Measurements from ENCODE around the gene GPR39. TPM values are rescaled to one million over a fixed set of nuclear protein-coding genes. Genes with fewer than 3 reads are reported as not detected.

GPR39 gene
- total RNA-seq, 4 donors from 2014 or later = 0.76 to 1.3 (median 1.2) TPM

GRCh38 chr2:132597831-132598230 is 181.2 kb downstream of the GPR39 start:
- TF ChIP-seq CTCF (IDR thresholded peaks at IDR 0.05) = no peak
- TF ChIP-seq POLR2A (IDR thresholded peaks at IDR 0.05) = no peak
- intact Hi-C loops (cut with DNase I) = no loop called here
- Histone ChIP-seq H3K4me1 (no peaks in the 10 kb centered on the region), H3K4me3 (no peak overlapping the region), H3K9me3 (no peaks in the 10 kb centered on the region), H3K27me3 (no peaks in the 10 kb centered on the region), H3K36me3 (no peaks in the 10 kb centered on the region), H3K27ac (no peak overlapping the region)
- no peak for DNase-seq
- 63 to 78% methylated on average over 1 of the region's 1 CpG for WGBS, 2 donors

- Histone ChIP-seq H3K27me3 (no peaks in the 10 kb centered on the region), H3K9me3 (no peaks in the 10 kb centered on the region), H3K4me1 (no peaks in the 10 kb centered on the region), H3K4me3 (no peak overlapping the region), H3K27ac (no peak overlapping the region), H3K36me3 (no peaks in the 10 kb centered on the region)
- WGBS, 2 donors = 72 to 77% methylated on average over 3 of the region's 3 CpGs
- no peak for TF ChIP-seq CTCF (IDR thresholded peaks at IDR 0.05)
- no peak for TF ChIP-seq POLR2A (IDR thresholded peaks at IDR 0.05)
- no peak for DNase-seq
- intact Hi-C loops (cut with DNase I) = no loop called here
Measured at GRCh38 chr2:132598536-132598935, 181.9 kb downstream of the GPR39 start.

- Histone ChIP-seq H3K36me3 (no peaks in the 10 kb centered on the region), H3K9me3 (no peaks in the 10 kb centered on the region), H3K4me3 (no peak overlapping the region), H3K27ac (no peak overlapping the region), H3K27me3 (no peaks in the 10 kb centered on the region), H3K4me1 (no peaks in the 10 kb centered on the region)
- intact Hi-C loops (cut with DNase I) = no loop called here
- no peak for DNase-seq
- 79 to 92% methylated on average over 4 of the region's 4 CpGs for WGBS, 2 donors
- TF ChIP-seq POLR2A (IDR thresholded peaks at IDR 0.05) = no peak
- no peak for TF ChIP-seq CTCF (IDR thresholded peaks at IDR 0.05)
Measured at GRCh38 chr2:132599556-132599955, 183.0 kb downstream of the GPR39 start.

- H3K27ac ChIP-seq = no peak overlapping the region
- no peaks in the 10 kb centered on the region for H3K9me3 ChIP-seq
- 72 to 82% methylated on average over 1 of the region's 1 CpG for WGBS, 2 donors
- DNase-seq = no peak
- H3K4me1 ChIP-seq = no peaks in the 10 kb centered on the region
- no peak overlapping the region for H3K4me3 ChIP-seq
- TF ChIP-seq CTCF (IDR thresholded peaks at IDR 0.05) (no peak), POLR2A (IDR thresholded peaks at IDR 0.05) (no peak)
- intact Hi-C loops (cut with DNase I) = no loop called here
- H3K36me3 ChIP-seq = no peaks in the 10 kb centered on the region
- H3K27me3 ChIP-seq = no peaks in the 10 kb centered on the region
Measured at GRCh38 chr2:132604561-132604960, 188.0 kb downstream of the GPR39 start.

GRCh38 chr2:132605236-132606180 is 188.9 kb downstream of the GPR39 start:
- Histone ChIP-seq H3K4me3 (no peak overlapping the region), H3K27ac (no peak overlapping the region), H3K36me3 (no peaks in the 10 kb centered on the region), H3K9me3 (no peaks in the 10 kb centered on the region), H3K4me1 (no peaks in the 10 kb centered on the region), H3K27me3 (no peaks in the 10 kb centered on the region)
- TF ChIP-seq POLR2A (IDR thresholded peaks at IDR 0.05) = no peak
- TF ChIP-seq CTCF (IDR thresholded peaks at IDR 0.05) = no peak
- 76 to 80% methylated on average over 9 to 13 of the region's 14 CpGs for WGBS, 2 donors
- intact Hi-C loops (cut with DNase I) = no loop called here
- DNase-seq = no peak

All from esophagus squamous epithelium (tissue), 5 donors.